Muscle of back (tissue), 11 donors: ENCODE results near the gene CDH11. TPM values are rescaled to one million over a fixed set of nuclear protein-coding genes. Genes with fewer than 3 reads are reported as not detected.

Source experiments
- DNase-seq, 3 donors: peaks; one replicate each; pipeline versions ENCODE4 v3.0.0 to v3.0.0-alpha.2; 2013
- polyA plus RNA-seq, 10 donors: library from polyadenylated mRNA; unstranded; fragments of 120-200 nt; gene quantifications; one replicate each; pipeline ENCODE4 v1.2.1, GENCODE V29; 2013; ENCODE audit not compliant: insufficient read length in 10 of 10

Gene CDH11
- polyA plus RNA-seq, 10 donors: 48.7 to 120 (median 67.1) TPM

GRCh38 chr16:64919929-64920607 is 201.8 kb downstream of the CDH11 start:
- no peak for DNase-seq

GRCh38 chr16:64919141-64919540 is 202.7 kb downstream of the CDH11 start:
- DNase-seq: no peak

- no peak for DNase-seq
Measured at GRCh38 chr16:64916051-64916450, 205.8 kb downstream of the CDH11 start.

- peak; percentile 30 to 93 (median 66) for DNase-seq
Measured at GRCh38 chr16:64910356-64910755, 211.5 kb downstream of the CDH11 start.

GRCh38 chr16:64907844-64908243 is 214.0 kb downstream of the CDH11 start:
- DNase-seq: no peak

GRCh38 chr16:64903770-64904169 is 218.1 kb downstream of the CDH11 start:
- DNase-seq: no peak

GRCh38 chr16:64900517-64900916 is 221.3 kb downstream of the CDH11 start:
- no peak for DNase-seq

GRCh38 chr16:64900019-64900418 is 221.8 kb downstream of the CDH11 start:
- peak in 1 of 3 donors; percentile 37 for DNase-seq

- no peak for DNase-seq
Measured at GRCh38 chr16:64898159-64898558, 223.7 kb downstream of the CDH11 start.
